Measurements from ENCODE around the gene DUOXA1. TPM values are rescaled to one million over a fixed set of nuclear protein-coding genes. Genes with fewer than 3 reads are reported as not detected.

DUOXA1 gene
- total and polyA plus RNA-seq, 2 experiments from 2014 or later, result not detected

DNA sequence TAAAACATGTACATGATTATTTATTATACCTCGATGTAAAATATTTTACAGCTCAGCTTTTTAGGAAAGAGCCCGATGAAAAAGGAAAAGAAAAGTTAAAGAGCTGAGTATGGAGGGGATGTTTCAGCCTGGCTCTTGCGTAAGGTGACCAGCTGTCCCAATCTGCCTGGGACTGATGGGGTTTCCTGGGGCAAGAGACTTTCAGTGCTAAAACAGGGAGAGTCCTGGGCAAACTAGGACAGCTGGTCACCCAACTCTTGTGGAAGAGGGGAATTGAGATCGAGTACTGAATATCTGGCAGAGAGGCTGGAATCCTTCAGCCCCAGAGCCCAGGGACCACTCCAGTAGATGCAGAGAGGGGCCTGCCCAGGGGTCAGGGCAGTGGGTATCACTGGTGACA is 36.7 kb downstream of the DUOXA1 start:
- H3K4me3 ChIP-seq, result no peak overlapping the region
- no peak overlapping the region for H3K4me3 Mint-ChIP-seq
- H3K4me2 ChIP-seq, result no peak overlapping the region
- H3K27me3 Mint-ChIP-seq (ENCODE audit: insufficient read depth, low read depth, poor library complexity), result peaks cover 2% of the 10 kb centered on the region
- H3K27ac ChIP-seq (ENCODE audit: low read depth), result no peak overlapping the region
- no peaks in the 10 kb centered on the region for H3K4me1 ChIP-seq (ENCODE audit: insufficient read depth)
- no peak overlapping the region for H2AFZ ChIP-seq
- H3K9me3 Mint-ChIP-seq, result no peaks in the 10 kb centered on the region
- no peak for TF ChIP-seq ZNF114 (CRISPR knock-in tag; IDR thresholded peaks at IDR 0.05)
- TF ChIP-seq, protein P1, sequence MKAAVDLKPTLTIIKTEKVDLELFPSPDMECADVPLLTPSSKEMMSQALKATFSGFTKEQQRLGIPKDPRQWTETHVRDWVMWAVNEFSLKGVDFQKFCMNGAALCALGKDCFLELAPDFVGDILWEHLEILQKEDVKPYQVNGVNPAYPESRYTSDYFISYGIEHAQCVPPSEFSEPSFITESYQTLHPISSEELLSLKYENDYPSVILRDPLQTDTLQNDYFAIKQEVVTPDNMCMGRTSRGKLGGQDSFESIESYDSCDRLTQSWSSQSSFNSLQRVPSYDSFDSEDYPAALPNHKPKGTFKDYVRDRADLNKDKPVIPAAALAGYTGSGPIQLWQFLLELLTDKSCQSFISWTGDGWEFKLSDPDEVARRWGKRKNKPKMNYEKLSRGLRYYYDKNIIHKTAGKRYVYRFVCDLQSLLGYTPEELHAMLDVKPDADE (IDR thresholded peaks at IDR 0.05), result no peak
- no peak for TF ChIP-seq JUNB (IDR thresholded peaks at IDR 0.05; ENCODE audit: unreplicated experiment)
- TF ChIP-seq ZNF331 (CRISPR knock-in tag; IDR thresholded peaks at IDR 0.05; ENCODE audit: low read depth), result no peak
- no peak for TF ChIP-seq CREB1 (CRISPR knock-in tag; IDR thresholded peaks at IDR 0.05; ENCODE audit: low read depth)
- no peak for TF ChIP-seq NANOG (IDR thresholded peaks at IDR 0.05; ENCODE audit: borderline replicate concordance)
- no peak for TF ChIP-seq REST (IDR thresholded peaks at IDR 0.05; ENCODE audit: unreplicated experiment)
- TF ChIP-seq, protein P2, sequence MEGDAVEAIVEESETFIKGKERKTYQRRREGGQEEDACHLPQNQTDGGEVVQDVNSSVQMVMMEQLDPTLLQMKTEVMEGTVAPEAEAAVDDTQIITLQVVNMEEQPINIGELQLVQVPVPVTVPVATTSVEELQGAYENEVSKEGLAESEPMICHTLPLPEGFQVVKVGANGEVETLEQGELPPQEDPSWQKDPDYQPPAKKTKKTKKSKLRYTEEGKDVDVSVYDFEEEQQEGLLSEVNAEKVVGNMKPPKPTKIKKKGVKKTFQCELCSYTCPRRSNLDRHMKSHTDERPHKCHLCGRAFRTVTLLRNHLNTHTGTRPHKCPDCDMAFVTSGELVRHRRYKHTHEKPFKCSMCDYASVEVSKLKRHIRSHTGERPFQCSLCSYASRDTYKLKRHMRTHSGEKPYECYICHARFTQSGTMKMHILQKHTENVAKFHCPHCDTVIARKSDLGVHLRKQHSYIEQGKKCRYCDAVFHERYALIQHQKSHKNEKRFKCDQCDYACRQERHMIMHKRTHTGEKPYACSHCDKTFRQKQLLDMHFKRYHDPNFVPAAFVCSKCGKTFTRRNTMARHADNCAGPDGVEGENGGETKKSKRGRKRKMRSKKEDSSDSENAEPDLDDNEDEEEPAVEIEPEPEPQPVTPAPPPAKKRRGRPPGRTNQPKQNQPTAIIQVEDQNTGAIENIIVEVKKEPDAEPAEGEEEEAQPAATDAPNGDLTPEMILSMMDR (conservative IDR thresholded peaks at IDR 0.05; ENCODE audit: low read depth in 2 of 2), result no peak
- no peak for TF ChIP-seq STAT1 (IDR thresholded peaks at IDR 0.05; ENCODE audit: unreplicated experiment)
- TF ChIP-seq, protein P3, sequence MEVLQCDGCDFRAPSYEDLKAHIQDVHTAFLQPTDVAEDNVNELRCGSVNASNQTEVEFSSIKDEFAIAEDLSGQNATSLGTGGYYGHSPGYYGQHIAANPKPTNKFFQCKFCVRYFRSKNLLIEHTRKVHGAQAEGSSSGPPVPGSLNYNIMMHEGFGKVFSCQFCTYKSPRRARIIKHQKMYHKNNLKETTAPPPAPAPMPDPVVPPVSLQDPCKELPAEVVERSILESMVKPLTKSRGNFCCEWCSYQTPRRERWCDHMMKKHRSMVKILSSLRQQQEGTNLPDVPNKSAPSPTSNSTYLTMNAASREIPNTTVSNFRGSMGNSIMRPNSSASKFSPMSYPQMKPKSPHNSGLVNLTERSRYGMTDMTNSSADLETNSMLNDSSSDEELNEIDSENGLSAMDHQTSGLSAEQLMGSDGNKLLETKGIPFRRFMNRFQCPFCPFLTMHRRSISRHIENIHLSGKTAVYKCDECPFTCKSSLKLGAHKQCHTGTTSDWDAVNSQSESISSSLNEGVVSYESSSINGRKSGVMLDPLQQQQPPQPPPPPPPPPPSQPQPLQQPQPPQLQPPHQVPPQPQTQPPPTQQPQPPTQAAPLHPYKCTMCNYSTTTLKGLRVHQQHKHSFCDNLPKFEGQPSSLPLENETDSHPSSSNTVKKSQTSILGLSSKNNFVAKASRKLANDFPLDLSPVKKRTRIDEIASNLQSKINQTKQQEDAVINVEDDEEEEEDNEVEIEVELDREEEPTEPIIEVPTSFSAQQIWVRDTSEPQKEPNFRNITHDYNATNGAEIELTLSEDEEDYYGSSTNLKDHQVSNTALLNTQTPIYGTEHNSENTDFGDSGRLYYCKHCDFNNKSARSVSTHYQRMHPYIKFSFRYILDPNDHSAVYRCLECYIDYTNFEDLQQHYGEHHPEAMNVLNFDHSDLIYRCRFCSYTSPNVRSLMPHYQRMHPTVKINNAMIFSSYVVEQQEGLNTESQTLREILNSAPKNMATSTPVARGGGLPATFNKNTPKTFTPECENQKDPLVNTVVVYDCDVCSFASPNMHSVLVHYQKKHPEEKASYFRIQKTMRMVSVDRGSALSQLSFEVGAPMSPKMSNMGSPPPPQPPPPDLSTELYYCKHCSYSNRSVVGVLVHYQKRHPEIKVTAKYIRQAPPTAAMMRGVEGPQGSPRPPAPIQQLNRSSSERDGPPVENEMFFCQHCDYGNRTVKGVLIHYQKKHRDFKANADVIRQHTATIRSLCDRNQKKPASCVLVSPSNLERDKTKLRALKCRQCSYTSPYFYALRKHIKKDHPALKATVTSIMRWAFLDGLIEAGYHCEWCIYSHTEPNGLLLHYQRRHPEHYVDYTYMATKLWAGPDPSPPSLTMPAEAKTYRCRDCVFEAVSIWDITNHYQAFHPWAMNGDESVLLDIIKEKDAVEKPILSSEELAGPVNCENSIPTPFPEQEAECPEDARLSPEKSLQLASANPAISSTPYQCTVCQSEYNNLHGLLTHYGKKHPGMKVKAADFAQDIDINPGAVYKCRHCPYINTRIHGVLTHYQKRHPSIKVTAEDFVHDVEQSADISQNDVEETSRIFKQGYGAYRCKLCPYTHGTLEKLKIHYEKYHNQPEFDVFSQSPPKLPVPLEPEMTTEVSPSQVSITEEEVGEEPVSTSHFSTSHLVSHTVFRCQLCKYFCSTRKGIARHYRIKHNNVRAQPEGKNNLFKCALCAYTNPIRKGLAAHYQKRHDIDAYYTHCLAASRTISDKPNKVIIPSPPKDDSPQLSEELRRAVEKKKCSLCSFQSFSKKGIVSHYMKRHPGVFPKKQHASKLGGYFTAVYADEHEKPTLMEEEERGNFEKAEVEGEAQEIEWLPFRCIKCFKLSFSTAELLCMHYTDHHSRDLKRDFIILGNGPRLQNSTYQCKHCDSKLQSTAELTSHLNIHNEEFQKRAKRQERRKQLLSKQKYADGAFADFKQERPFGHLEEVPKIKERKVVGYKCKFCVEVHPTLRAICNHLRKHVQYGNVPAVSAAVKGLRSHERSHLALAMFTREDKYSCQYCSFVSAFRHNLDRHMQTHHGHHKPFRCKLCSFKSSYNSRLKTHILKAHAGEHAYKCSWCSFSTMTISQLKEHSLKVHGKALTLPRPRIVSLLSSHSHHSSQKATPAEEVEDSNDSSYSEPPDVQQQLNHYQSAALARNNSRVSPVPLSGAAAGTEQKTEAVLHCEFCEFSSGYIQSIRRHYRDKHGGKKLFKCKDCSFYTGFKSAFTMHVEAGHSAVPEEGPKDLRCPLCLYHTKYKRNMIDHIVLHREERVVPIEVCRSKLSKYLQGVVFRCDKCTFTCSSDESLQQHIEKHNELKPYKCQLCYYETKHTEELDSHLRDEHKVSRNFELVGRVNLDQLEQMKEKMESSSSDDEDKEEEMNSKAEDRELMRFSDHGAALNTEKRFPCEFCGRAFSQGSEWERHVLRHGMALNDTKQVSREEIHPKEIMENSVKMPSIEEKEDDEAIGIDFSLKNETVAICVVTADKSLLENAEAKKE (CRISPR knock-in tag; IDR thresholded peaks at IDR 0.05), result no peak
- no peak for TF ChIP-seq EZH2phosphoT487 (IDR thresholded peaks at IDR 0.05; ENCODE audit: unreplicated experiment)
- no peak for TF ChIP-seq EZH2 (IDR thresholded peaks at IDR 0.05; ENCODE audit: low read depth, unreplicated experiment)
- no peak for TF ChIP-seq POLR2AphosphoS5 (IDR thresholded peaks at IDR 0.05; ENCODE audit: low read depth)
- no peaks in the 10 kb centered on the region for H3K4me1 Mint-ChIP-seq
- ATAC-seq, result no peak
- H3K27ac Mint-ChIP-seq, result no peak overlapping the region
- no peaks in the 10 kb centered on the region for H3K36me3 ChIP-seq (ENCODE audit: insufficient read depth)
- H3K36me3 Mint-ChIP-seq (ENCODE audit: low read depth), result no peaks in the 10 kb centered on the region
- no peaks in the 10 kb centered on the region for H3K9me2 ChIP-seq (ENCODE audit: insufficient read depth)
- no peaks in the 10 kb centered on the region for H4K20me1 ChIP-seq (replicated peaks; ENCODE audit: insufficient read depth)
- no peaks in the 10 kb centered on the region for H3F3A ChIP-seq (replicated peaks; ENCODE audit: low read depth)
- no peaks in the 10 kb centered on the region for H3K27me3 ChIP-seq (ENCODE audit: insufficient read depth)
- H3K79me2 ChIP-seq (replicated peaks; ENCODE audit: insufficient read depth), result no peaks in the 10 kb centered on the region
- DNase-seq (ENCODE audit: low spot score), result no peak
